Natural killer cell (primary cell): ENCODE measurements around the gene GALNT11. TPM values are rescaled to one million over a fixed set of nuclear protein-coding genes. Genes with fewer than 3 reads are reported as not detected.

ENCODE experiments used
- ATAC-seq, 3 donors: fragments of 150-1000 bp in 2 of 3; fragments of 200-7000 bp in 1 of 3; cut with Tn5 transposase; 1 replicate in 1 of 3; 2 replicates in 2 of 3; pipeline ENCODE4 v1.10.0; 2021; ENCODE audit warnings: mild to moderate bottlenecking in 2 of 3, moderate library complexity in 2 of 3
- DNase-seq, 2 donors: peaks; one replicate each; pipeline versions ENCODE4 v3.0.0 to v3.0.0-alpha.2; 2013 to 2021; ENCODE audit warnings: mixed read lengths in 1 of 2
- H3K27ac ChIP-seq: one replicate; pipeline ENCODE4 v1.5.1; 2013; ENCODE audit warnings: mild to moderate bottlenecking, low read length
- H3K27me3 ChIP-seq: one replicate; pipeline ENCODE4 v1.6.1; 2013; ENCODE audit warnings: low read length; ENCODE audit not compliant: control insufficient read depth, insufficient read depth
- H3K36me3 ChIP-seq: one replicate; pipeline ENCODE4 v1.6.1; 2013; ENCODE audit warnings: low read length; ENCODE audit not compliant: control insufficient read depth, insufficient read depth
- H3K4me1 ChIP-seq: one replicate; pipeline ENCODE4 v1.6.1; 2013; ENCODE audit warnings: low read length; ENCODE audit not compliant: control insufficient read depth, insufficient read depth
- H3K4me3 ChIP-seq: one replicate; pipeline ENCODE4 v1.5.1; 2013; ENCODE audit warnings: low read length
- H3K9me3 ChIP-seq: one replicate; pipeline ENCODE4 v1.6.1; 2013; ENCODE audit warnings: low read length; ENCODE audit not compliant: control insufficient read depth, insufficient read depth
- H3K27ac Mint-ChIP-seq, 2 donors: one replicate each; pipeline ENCODE4 v1.8.0; 2022; ENCODE audit warnings: mild to moderate bottlenecking in 2 of 2, mixed read lengths in 2 of 2, moderate library complexity in 1 of 2
- H3K27me3 Mint-ChIP-seq, 2 donors: one replicate each; pipeline ENCODE4 v1.8.0; 2022; ENCODE audit warnings: low read depth in 2 of 2, mixed read lengths in 2 of 2
- H3K36me3 Mint-ChIP-seq: one replicate; pipeline ENCODE4 v1.8.0; 2022; ENCODE audit warnings: mixed read lengths
- H3K4me1 Mint-ChIP-seq, 2 donors: one replicate each; pipeline ENCODE4 v1.8.0; 2022; ENCODE audit warnings: mixed read lengths in 2 of 2
- H3K4me3 Mint-ChIP-seq: one replicate; pipeline ENCODE4 v1.8.0; 2022; ENCODE audit warnings: mild to moderate bottlenecking, moderate library complexity, mixed read lengths
- H3K9me3 Mint-ChIP-seq, 2 donors: one replicate each; pipeline ENCODE4 v1.8.0; 2022; ENCODE audit warnings: mixed read lengths in 2 of 2
- CTCF ChIP-seq: fragments of 200-600 bp; IDR thresholded peaks from one replicate; pipeline ENCODE4 v1.8.0; 2022; ENCODE audit warnings: antibody characterized with exemption
- whole genome bisulfite sequencing: methylation state at CpG from one replicate; pipeline ENCODE4 v1.1.7; 2013; ENCODE audit warnings: missing lambda C conversion rate; ENCODE audit not compliant: insufficient coverage; 5-methylcytosine and 5-hydroxymethylcytosine counted together
- intact Hi-C: fragments of 100-400 bp; cut with micrococcal nuclease; formaldehyde crosslinking; loops from one replicate; pipeline ENCODE4 v1.14.2; 2022
- total RNA-seq, 4 donors: library from RNA; stranded (reverse); fragments of 120-200 nt in 1 of 4; gene quantifications; one replicate each; pipeline versions ENCODE4 v1.2.3 to v1.2.4, GENCODE V29; 2013 to 2022

Gene GALNT11
- total RNA-seq, 3 donors from 2014 or later (not counting 1 experiment from before 2014, with no cell fraction given): 31.7 to 50.2 (median 44.0) TPM

GRCh38 chr7:152112829-152113228 lies 87.4 kb downstream of the GALNT11 start:
- peaks cover 36% of the 10 kb centered on the region for H3K36me3 ChIP-seq
- no peaks in the 10 kb centered on the region for H3K4me1 ChIP-seq
- H3K27me3 ChIP-seq: no peaks in the 10 kb centered on the region
- H3K27ac ChIP-seq: no peak overlapping the region
- Mint-ChIP-seq H3K4me3 (no peak overlapping the region), H3K27me3 (no peaks in the 10 kb centered on the region), H3K27ac (no peak overlapping the region), H3K36me3 (peaks cover 7% of the 10 kb centered on the region), H3K9me3 (no peaks in the 10 kb centered on the region), H3K4me1 (no peaks in the 10 kb centered on the region)
- ATAC-seq (no peak), DNase-seq (no peak)
- H3K4me3 ChIP-seq: no peak overlapping the region
- no peak for TF ChIP-seq CTCF
- no peaks in the 10 kb centered on the region for H3K9me3 ChIP-seq
- intact Hi-C loops: no loop called here

DNA sequence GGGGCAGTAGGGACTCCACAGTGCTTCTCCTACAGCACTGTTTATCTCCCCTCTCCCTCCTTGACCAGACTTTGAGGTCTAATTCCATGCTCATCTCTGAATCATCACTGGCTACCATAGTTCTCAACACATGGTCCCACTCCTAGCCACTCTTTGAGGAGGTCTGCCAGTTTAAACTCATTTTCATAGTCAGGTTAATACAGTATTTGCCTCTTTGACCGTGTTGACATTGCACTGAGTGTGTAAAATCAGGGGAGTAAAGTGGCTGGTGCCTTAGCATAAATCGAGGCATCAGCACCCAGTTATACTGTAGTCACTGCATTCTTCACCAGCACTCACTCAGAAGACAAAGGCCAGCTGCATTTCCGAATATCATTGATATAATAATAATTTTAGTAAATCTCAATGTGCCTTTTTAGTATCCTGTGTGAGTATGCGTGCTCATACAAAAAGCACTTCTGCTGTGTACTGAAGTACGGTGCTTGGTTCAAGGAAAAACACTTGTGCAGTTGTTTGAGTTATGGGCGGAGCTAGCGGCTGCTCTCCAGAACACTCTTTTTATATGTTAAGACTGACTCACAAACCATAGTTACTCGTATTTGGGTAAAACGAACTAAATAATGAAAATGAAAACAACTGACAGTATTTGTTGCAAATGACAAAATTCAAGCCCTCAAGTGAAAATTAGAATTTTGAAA lies 89.7 kb downstream of the GALNT11 start:
- Mint-ChIP-seq H3K9me3 (no peaks in the 10 kb centered on the region), H3K4me1 (no peaks in the 10 kb centered on the region), H3K27ac (no peak overlapping the region), H3K36me3 (peaks cover 7% of the 10 kb centered on the region), H3K4me3 (no peak overlapping the region), H3K27me3 (no peaks in the 10 kb centered on the region)
- DNase-seq (no peak), ATAC-seq (no peak)
- Histone ChIP-seq H3K4me1 (no peaks in the 10 kb centered on the region), H3K36me3 (peaks cover 58% of the 10 kb centered on the region), H3K27ac (no peak overlapping the region), H3K27me3 (no peaks in the 10 kb centered on the region), H3K4me3 (no peak overlapping the region), H3K9me3 (no peaks in the 10 kb centered on the region)
- no peak for TF ChIP-seq CTCF
- intact Hi-C loops: no loop called here
- WGBS: 100% methylated on average over 7 of the region's 9 CpGs

DNA sequence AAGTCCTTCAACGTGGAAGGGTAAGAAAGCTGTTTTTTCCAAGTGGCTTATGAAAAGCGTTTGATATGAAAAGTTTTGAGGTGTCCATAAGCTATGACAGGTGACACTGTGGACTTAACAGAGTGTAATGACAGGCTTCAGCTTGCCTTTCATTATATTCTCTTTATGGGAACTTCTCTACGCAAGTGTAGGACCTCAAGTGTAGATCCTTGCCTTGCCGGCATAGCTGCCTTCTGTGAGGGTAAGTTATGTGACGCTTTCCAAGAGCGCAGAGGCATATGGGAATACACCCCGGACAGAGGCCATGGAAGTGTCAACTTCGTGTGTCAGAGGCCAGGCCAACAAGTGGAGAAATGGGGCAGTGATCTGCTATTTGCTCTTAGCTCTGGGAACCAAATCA lies 91.9 kb downstream of the GALNT11 start:
- Histone ChIP-seq H3K9me3 (no peaks in the 10 kb centered on the region), H3K36me3 (peaks cover 70% of the 10 kb centered on the region), H3K4me1 (no peaks in the 10 kb centered on the region), H3K27ac (no peak overlapping the region), H3K4me3 (no peak overlapping the region), H3K27me3 (no peaks in the 10 kb centered on the region)
- H3K9me3 Mint-ChIP-seq: no peaks in the 10 kb centered on the region
- no peak overlapping the region for H3K4me3 Mint-ChIP-seq
- H3K27ac Mint-ChIP-seq: no peak overlapping the region
- 97% methylated on average over 8 of the region's 8 CpGs for WGBS
- ATAC-seq: no peak
- H3K36me3 Mint-ChIP-seq: peaks cover 18% of the 10 kb centered on the region
- H3K4me1 Mint-ChIP-seq: peaks cover 0 to 2% of the 10 kb centered on the region in 2 donors
- intact Hi-C loops: no loop called here
- no peaks in the 10 kb centered on the region for H3K27me3 Mint-ChIP-seq
- no peak for TF ChIP-seq CTCF
- DNase-seq: no peak

DNA sequence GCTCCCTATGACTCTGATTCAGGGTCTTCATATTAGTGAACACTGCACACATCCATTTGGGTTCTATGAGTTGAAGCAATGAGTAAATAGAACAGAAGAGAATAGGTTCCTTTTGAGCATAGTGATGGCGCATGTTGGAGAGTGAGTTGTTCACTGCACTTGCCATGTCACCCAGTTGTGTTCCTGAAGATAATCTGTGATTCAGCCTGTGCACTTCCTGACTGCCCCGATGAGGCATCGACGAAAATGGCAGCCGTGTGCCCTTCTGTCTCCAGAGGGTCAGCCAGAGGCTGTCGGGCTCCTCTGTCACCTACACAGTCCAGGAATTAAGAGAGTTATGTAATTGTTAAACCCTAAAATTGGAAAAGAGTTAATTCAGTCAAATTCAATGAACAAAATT lies 94.7 kb downstream of the GALNT11 start:
- H3K9me3 ChIP-seq: peaks cover 3% of the 10 kb centered on the region
- Mint-ChIP-seq H3K27ac (no peak overlapping the region), H3K27me3 (no peaks in the 10 kb centered on the region), H3K4me1 (peaks cover 0 to 6% of the 10 kb centered on the region in 2 donors), H3K9me3 (no peaks in the 10 kb centered on the region), H3K4me3 (no peak overlapping the region), H3K36me3 (peaks cover 40% of the 10 kb centered on the region)
- no peak for ATAC-seq
- H3K4me1 ChIP-seq: no peaks in the 10 kb centered on the region
- 90% methylated on average over 6 of the region's 6 CpGs for WGBS
- DNase-seq: no peak
- H3K4me3 ChIP-seq: no peak overlapping the region
- H3K27me3 ChIP-seq: no peaks in the 10 kb centered on the region
- H3K36me3 ChIP-seq: peaks cover 80% of the 10 kb centered on the region
- intact Hi-C loops: no loop called here
- no peak for TF ChIP-seq CTCF
- H3K27ac ChIP-seq: no peak overlapping the region
